ENCODE results near the gene PGD. TPM values are rescaled to one million over a fixed set of nuclear protein-coding genes. Genes with fewer than 3 reads are reported as not detected.

The PGD gene
- total and polyA plus RNA-seq, 2 of the 13 experiments (the other 11 are each of a cell fraction or from before 2014, with no cell fraction given), result 64.8 to 210 TPM

- TF ChIP-seq KMT2B (CRISPR knock-in tag; IDR thresholded peaks at IDR 0.05) (peak; percentile 85), POGK (CRISPR knock-in tag; conservative IDR thresholded peaks at IDR 0.05) (peak; percentile 97), RAD51 (IDR thresholded peaks at IDR 0.05; ENCODE audit: borderline replicate concordance) (no peak), ZNF34 (CRISPR knock-in tag; IDR thresholded peaks at IDR 0.05; ENCODE audit: borderline replicate concordance) (peak; percentile 80; the same call in 1 of the 2 replicates), NR2F1 (CRISPR knock-in tag; IDR thresholded peaks at IDR 0.05) (no peak), PAF1 (CRISPR knock-in tag; IDR thresholded peaks at IDR 0.05) (no peak), ZNF253 (CRISPR knock-in tag; IDR thresholded peaks at IDR 0.05; ENCODE audit: borderline replicate concordance) (peak; percentile 96; the same call in 1 of the 2 replicates), ZNF333 (CRISPR knock-in tag; IDR thresholded peaks at IDR 0.05; ENCODE audit: borderline replicate concordance) (peak; percentile 30; the same call in 1 of the 2 replicates), ZNF251 (CRISPR knock-in tag; IDR thresholded peaks at IDR 0.05) (no peak), RBFOX2 (IDR thresholded peaks at IDR 0.05; ENCODE audit: low read depth, low read length) (peak; percentile 80), ZNF331 (CRISPR knock-in tag; IDR thresholded peaks at IDR 0.05) (peak; percentile 68), SNRNP70 (IDR thresholded peaks at IDR 0.05; ENCODE audit: low read depth, low read length) (no peak), HNRNPH1 (optimal IDR thresholded peaks at IDR 0.05; ENCODE audit: low read depth, low read length) (no peak), NFRKB (IDR thresholded peaks at IDR 0.05) (no peak), HOXA3 (CRISPR knock-in tag; IDR thresholded peaks at IDR 0.05) (peak; percentile 81), ZNF777 (CRISPR knock-in tag; IDR thresholded peaks at IDR 0.05) (peak; percentile 94), ELK4 (CRISPR knock-in tag; IDR thresholded peaks at IDR 0.05; ENCODE audit: borderline replicate concordance) (no peak), ZZZ3 (CRISPR knock-in tag; IDR thresholded peaks at IDR 0.05; ENCODE audit: borderline replicate concordance) (peak; percentile 53), TRIM24 (CRISPR knock-in tag; IDR thresholded peaks at IDR 0.05) (no peak), ZNF589 (CRISPR knock-in tag; conservative IDR thresholded peaks at IDR 0.05) (peak; percentile 99), ZFX (CRISPR knock-in tag; IDR thresholded peaks at IDR 0.05; ENCODE audit: low read depth) (peak; percentile 91)
- TF ChIP-seq, protein P1, sequence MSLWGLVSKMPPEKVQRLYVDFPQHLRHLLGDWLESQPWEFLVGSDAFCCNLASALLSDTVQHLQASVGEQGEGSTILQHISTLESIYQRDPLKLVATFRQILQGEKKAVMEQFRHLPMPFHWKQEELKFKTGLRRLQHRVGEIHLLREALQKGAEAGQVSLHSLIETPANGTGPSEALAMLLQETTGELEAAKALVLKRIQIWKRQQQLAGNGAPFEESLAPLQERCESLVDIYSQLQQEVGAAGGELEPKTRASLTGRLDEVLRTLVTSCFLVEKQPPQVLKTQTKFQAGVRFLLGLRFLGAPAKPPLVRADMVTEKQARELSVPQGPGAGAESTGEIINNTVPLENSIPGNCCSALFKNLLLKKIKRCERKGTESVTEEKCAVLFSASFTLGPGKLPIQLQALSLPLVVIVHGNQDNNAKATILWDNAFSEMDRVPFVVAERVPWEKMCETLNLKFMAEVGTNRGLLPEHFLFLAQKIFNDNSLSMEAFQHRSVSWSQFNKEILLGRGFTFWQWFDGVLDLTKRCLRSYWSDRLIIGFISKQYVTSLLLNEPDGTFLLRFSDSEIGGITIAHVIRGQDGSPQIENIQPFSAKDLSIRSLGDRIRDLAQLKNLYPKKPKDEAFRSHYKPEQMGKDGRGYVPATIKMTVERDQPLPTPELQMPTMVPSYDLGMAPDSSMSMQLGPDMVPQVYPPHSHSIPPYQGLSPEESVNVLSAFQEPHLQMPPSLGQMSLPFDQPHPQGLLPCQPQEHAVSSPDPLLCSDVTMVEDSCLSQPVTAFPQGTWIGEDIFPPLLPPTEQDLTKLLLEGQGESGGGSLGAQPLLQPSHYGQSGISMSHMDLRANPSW (CRISPR knock-in tag; IDR thresholded peaks at IDR 0.05; ENCODE audit: borderline replicate concordance), result peak; percentile 91; the same call in 1 of the 2 replicates
- TF ChIP-seq, protein P2, sequence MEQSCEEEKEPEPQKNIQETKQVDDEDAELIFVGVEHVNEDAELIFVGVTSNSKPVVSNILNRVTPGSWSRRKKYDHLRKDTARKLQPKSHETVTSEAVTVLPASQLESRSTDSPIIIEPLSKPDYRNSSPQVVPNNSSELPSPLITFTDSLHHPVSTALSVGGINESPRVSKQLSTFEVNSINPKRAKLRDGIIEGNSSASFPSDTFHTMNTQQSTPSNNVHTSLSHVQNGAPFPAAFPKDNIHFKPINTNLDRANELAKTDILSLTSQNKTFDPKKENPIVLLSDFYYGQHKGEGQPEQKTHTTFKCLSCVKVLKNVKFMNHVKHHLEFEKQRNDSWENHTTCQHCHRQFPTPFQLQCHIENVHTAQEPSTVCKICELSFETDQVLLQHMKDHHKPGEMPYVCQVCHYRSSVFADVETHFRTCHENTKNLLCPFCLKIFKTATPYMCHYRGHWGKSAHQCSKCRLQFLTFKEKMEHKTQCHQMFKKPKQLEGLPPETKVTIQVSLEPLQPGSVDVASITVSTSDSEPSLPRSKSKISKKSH (CRISPR knock-in tag; IDR thresholded peaks at IDR 0.05; ENCODE audit: borderline replicate concordance), result peak; percentile 73; the same call in 1 of the 2 replicates
Measured at GRCh38 chr1:10430216-10431069, 31.6 kb downstream of the PGD start, which contains the start of gene CENPS (continued).
